ENCODE results near the gene HHAT. TPM values are rescaled to one million over a fixed set of nuclear protein-coding genes. Genes with fewer than 3 reads are reported as not detected.

HHAT gene
- total and polyA plus RNA-seq, 2 of the 13 experiments (the other 11 are each of a cell fraction or from before 2014, with no cell fraction given): 2.6 to 4.9 TPM

GRCh38 chr1:210711825-210712612 lies 383.3 kb downstream of the HHAT start:
- DNase-seq (ENCODE audit: low spot score) (no peak), FAIRE-seq (no peak), ATAC-seq (peak; percentile 95)
- CTCF ChIA-PET (ENCODE audit: low intra/inter-chr PET ratio, low total read pairs): no interaction called here
- Histone ChIP-seq H3K9ac (ENCODE audit: insufficient read depth, low read depth, low read length) (no peak overlapping the region), H3K4me3 (replicated peaks in 1 of 3; ENCODE audit: insufficient read depth in 1 of 3, low read depth in 2 of 3, low read length in 3 of 3) (no peak overlapping the region), H3K27me3 (ENCODE audit: control insufficient read depth in 1 of 2, insufficient read depth in 2 of 2, low read length in 2 of 2) (no peaks in the 10 kb centered on the region), H3K27ac (ENCODE audit: extremely low read length, insufficient read depth, low read length) (no peak overlapping the region), H3K9me3 (ENCODE audit: low read length) (no peaks in the 10 kb centered on the region), H3K4me1 (ENCODE audit: insufficient read depth, low read length) (no peaks in the 10 kb centered on the region), H2AFZ (ENCODE audit: low read length) (no peak overlapping the region), H3K79me2 (ENCODE audit: insufficient read depth, low read length) (no peaks in the 10 kb centered on the region), H4K20me1 (ENCODE audit: insufficient read depth, low read length) (no peaks in the 10 kb centered on the region), H3K4me2 (ENCODE audit: low read depth, low read length) (no peak overlapping the region), H3K36me3 (replicated peaks in 1 of 2; ENCODE audit: control insufficient read depth in 1 of 2, insufficient read depth in 2 of 2, low read length in 2 of 2) (no peaks in the 10 kb centered on the region)
- BruUV-seq (replicated peaks): no TSS peak
- intact Hi-C loops (cut with micrococcal nuclease; ENCODE audit: unreplicated experiment) (loop anchor here (2.0 kb wide), 1 partner anchor 423 kb away; the partner anchor contains the start of gene KCNH1), in situ Hi-C loops (cut with HindIII; ENCODE audit: extremely low pct_ligation_motif_present, low pct_unique_long_range_greater_than_20kb) (no loop called here)
- WGBS (ENCODE audit: low lambda C conversion rate): 12% methylated on average over 6 of the region's 7 CpGs
- peak; percentile 55 for TF ChIP-seq CTCF (CRISPR knock-in tag; IDR thresholded peaks at IDR 0.05)
- no peak for TF ChIP-seq DNMT3B (CRISPR knock-in tag; conservative IDR thresholded peaks at IDR 0.05)
- TF ChIP-seq STAG1 (CRISPR knock-in tag; IDR thresholded peaks at IDR 0.05): peak; percentile 53
- POLR2A ChIA-PET: no interaction called here

- Histone ChIP-seq H3K4me3 (replicated peaks in 1 of 3; ENCODE audit: insufficient read depth in 1 of 3, low read depth in 2 of 3, low read length in 3 of 3) (no peak overlapping the region), H3K4me2 (ENCODE audit: low read depth, low read length) (no peak overlapping the region), H3K9me3 (ENCODE audit: low read length) (no peaks in the 10 kb centered on the region), H3K36me3 (replicated peaks in 1 of 2; ENCODE audit: control insufficient read depth in 1 of 2, insufficient read depth in 2 of 2, low read length in 2 of 2) (no peaks in the 10 kb centered on the region), H4K20me1 (ENCODE audit: insufficient read depth, low read length) (no peaks in the 10 kb centered on the region), H3K27me3 (ENCODE audit: control insufficient read depth in 1 of 2, insufficient read depth in 2 of 2, low read length in 2 of 2) (no peaks in the 10 kb centered on the region), H3K4me1 (ENCODE audit: insufficient read depth, low read length) (no peaks in the 10 kb centered on the region), H3K9ac (ENCODE audit: insufficient read depth, low read depth, low read length) (no peak overlapping the region), H3K27ac (ENCODE audit: extremely low read length, insufficient read depth, low read length) (no peak overlapping the region), H2AFZ (ENCODE audit: low read length) (no peak overlapping the region), H3K79me2 (ENCODE audit: insufficient read depth, low read length) (no peaks in the 10 kb centered on the region)
- ATAC-seq: no peak
- no peak for FAIRE-seq
- TF ChIP-seq SP4 (CRISPR knock-in tag; IDR thresholded peaks at IDR 0.05): no peak
- TF ChIP-seq MEIS1 (CRISPR knock-in tag; IDR thresholded peaks at IDR 0.05; ENCODE audit: borderline replicate concordance): no peak
- TF ChIP-seq ZNF503 (CRISPR knock-in tag; IDR thresholded peaks at IDR 0.05): no peak
- TF ChIP-seq TSC22D2 (CRISPR knock-in tag; IDR thresholded peaks at IDR 0.05; ENCODE audit: borderline replicate concordance): no peak
- no peak for TF ChIP-seq ZNF629 (CRISPR knock-in tag; conservative IDR thresholded peaks at IDR 0.05)
- no peak for TF ChIP-seq ZFP36L2 (CRISPR knock-in tag; IDR thresholded peaks at IDR 0.05)
- no peak for TF ChIP-seq ZNF12 (CRISPR knock-in tag; IDR thresholded peaks at IDR 0.05)
- no peak for TF ChIP-seq ZNF773 (CRISPR knock-in tag; IDR thresholded peaks at IDR 0.05; ENCODE audit: borderline replicate concordance)
- no peak for TF ChIP-seq MBD4 (IDR thresholded peaks at IDR 0.05; ENCODE audit: borderline replicate concordance, low read length)
- ChIA-PET CTCF (ENCODE audit: low intra/inter-chr PET ratio, low total read pairs) (no interaction called here), POLR2A (no interaction called here)
- no peak for DNase-seq (ENCODE audit: low spot score)
- in situ Hi-C loops (cut with HindIII; ENCODE audit: extremely low pct_ligation_motif_present, low pct_unique_long_range_greater_than_20kb): no loop called here
- no TSS peak for BruUV-seq (replicated peaks)
- intact Hi-C loops (cut with micrococcal nuclease; ENCODE audit: unreplicated experiment): no loop called here
Observed at GRCh38 chr1:210715072-210715471, 386.4 kb downstream of the HHAT start.
